Spleen (tissue), 7 donors: ENCODE measurements around the gene EDN2.

Experiments
- POLR2A ChIP-seq, 3 donors: fragments of 450-650 bp; IDR thresholded peaks; one replicate each; pipeline ENCODE4 v1.5.1; 2017; ENCODE audit warnings: antibody characterized with exemption in 3 of 3, mild to moderate bottlenecking in 1 of 3
- POLR2AphosphoS5 ChIP-seq, 3 donors: sonication (generic); formaldehyde crosslinking; IDR thresholded peaks; one replicate each; pipeline ENCODE4 v1.5.1; 2017; ENCODE audit warnings: antibody characterized with exemption in 3 of 3
- TF ChIP-seq, protein P1 (sequence below), 11 experiments: fragments of 200-600 bp in 7 of 11; fragments of 450-650 bp in 4 of 11; sonication (generic) in 4 of 11; IDR thresholded peaks in 8 of 11; conservative IDR thresholded peaks in 3 of 11; 1 replicate in 7 of 11; 2 replicates in 4 of 11; pipeline versions ENCODE4 v1.4.0 to v1.8.0; 2016 to 2021; ENCODE audit warnings: antibody characterized with exemption in 11 of 11, inconsistent platforms in 4 of 11, mild to moderate bottlenecking in 1 of 11
- donor health status: DM: no; HTN: no; CAD: no; lungs with moderate emphysema.
- donor health status: DM: no; HTN: no; CAD: no.
- donor health status: DM: no; HTN: no; CAD: no.

DNA sequence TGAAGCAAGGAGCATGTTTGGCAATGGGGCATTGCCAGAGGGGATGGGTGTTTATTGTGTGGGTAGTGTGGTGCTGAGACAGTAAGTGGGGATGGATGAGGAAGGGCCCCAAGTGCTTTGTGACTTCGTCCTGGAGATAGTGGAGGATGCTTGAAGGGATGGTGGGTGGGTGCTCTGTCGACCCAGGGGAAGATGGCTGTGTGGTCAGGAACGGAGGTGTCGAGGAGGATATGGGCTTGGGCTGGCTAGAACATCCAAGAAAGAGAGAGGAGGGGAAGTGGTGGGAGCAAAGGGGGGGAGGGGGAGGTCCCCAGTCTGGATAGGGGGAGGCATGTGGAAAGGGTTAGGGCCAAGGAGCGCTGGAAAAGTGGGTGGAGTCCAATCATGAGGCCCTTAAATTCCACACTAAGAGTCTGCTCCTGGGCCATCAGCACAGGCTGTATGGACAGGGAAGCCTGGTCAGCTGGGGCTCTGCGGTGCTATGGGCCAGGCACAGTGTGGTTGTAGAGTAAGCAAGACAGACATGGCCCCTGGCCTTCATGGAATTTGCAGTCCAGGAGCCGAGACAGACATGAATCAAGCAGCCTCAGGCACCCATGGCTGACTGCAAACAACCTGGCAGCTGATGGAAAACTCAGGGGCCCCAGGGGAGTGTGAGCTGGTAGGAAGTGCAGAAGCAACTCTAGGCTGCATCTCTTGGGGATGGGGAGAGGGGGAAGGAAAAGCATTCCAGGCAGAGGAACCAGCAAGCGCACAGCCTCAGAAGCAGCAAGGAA, 36.3 kb downstream of the EDN2 start:
- TF ChIP-seq, protein P1, sequence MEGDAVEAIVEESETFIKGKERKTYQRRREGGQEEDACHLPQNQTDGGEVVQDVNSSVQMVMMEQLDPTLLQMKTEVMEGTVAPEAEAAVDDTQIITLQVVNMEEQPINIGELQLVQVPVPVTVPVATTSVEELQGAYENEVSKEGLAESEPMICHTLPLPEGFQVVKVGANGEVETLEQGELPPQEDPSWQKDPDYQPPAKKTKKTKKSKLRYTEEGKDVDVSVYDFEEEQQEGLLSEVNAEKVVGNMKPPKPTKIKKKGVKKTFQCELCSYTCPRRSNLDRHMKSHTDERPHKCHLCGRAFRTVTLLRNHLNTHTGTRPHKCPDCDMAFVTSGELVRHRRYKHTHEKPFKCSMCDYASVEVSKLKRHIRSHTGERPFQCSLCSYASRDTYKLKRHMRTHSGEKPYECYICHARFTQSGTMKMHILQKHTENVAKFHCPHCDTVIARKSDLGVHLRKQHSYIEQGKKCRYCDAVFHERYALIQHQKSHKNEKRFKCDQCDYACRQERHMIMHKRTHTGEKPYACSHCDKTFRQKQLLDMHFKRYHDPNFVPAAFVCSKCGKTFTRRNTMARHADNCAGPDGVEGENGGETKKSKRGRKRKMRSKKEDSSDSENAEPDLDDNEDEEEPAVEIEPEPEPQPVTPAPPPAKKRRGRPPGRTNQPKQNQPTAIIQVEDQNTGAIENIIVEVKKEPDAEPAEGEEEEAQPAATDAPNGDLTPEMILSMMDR (IDR thresholded peaks at IDR 0.05 in 8 of 11, conservative IDR thresholded peaks at IDR 0.05 in 3 of 11), result no peak
- TF ChIP-seq POLR2AphosphoS5 (IDR thresholded peaks at IDR 0.05), result no peak
- no peak for TF ChIP-seq POLR2A (IDR thresholded peaks at IDR 0.05)
